ENCODE data around the gene PIWIL1.

GRCh38 chr12:130307859-130308258, 29.8 kb upstream of the PIWIL1 start:
- TF ChIP-seq, protein P1, sequence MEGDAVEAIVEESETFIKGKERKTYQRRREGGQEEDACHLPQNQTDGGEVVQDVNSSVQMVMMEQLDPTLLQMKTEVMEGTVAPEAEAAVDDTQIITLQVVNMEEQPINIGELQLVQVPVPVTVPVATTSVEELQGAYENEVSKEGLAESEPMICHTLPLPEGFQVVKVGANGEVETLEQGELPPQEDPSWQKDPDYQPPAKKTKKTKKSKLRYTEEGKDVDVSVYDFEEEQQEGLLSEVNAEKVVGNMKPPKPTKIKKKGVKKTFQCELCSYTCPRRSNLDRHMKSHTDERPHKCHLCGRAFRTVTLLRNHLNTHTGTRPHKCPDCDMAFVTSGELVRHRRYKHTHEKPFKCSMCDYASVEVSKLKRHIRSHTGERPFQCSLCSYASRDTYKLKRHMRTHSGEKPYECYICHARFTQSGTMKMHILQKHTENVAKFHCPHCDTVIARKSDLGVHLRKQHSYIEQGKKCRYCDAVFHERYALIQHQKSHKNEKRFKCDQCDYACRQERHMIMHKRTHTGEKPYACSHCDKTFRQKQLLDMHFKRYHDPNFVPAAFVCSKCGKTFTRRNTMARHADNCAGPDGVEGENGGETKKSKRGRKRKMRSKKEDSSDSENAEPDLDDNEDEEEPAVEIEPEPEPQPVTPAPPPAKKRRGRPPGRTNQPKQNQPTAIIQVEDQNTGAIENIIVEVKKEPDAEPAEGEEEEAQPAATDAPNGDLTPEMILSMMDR (IDR thresholded peaks at IDR 0.05) = no peak
- TF ChIP-seq POLR2A (IDR thresholded peaks at IDR 0.05) = no peak

Measured in heart left ventricle (tissue), 13 donors.